ENCODE data around the gene OPN3.

The OPN3 gene

DNA sequence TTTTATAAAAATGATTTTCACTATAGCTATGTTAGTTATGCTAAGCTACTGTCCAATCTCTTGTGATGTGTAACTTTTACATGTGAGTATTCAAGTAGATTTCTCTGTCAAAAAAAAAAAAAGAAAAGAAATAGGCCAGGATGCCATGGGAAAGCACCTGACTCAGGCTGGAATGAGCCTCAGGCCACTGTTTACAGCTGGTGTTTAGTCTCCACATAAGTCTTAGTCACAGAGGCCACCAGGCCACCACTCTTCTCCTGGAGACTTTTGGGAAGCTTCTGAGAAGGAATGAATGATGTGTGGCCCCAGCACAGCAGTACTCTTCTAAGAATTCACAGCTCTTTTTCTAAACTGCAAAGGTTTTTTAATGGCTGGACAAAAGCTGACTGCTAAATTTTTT, 48.9 kb downstream of the OPN3 start:
- DNase-seq (ENCODE audit: low spot score) (no peak), FAIRE-seq (no peak)

- DNase-seq (ENCODE audit: low spot score) (no peak), FAIRE-seq (no peak)
These were observed 49.5 kb downstream of the OPN3 start for GRCh38 chr1:241590719-241591118.

GRCh38 chr1:241589521-241589920, 50.6 kb downstream of the OPN3 start:
- FAIRE-seq (no peak), DNase-seq (ENCODE audit: low spot score) (no peak)

DNA sequence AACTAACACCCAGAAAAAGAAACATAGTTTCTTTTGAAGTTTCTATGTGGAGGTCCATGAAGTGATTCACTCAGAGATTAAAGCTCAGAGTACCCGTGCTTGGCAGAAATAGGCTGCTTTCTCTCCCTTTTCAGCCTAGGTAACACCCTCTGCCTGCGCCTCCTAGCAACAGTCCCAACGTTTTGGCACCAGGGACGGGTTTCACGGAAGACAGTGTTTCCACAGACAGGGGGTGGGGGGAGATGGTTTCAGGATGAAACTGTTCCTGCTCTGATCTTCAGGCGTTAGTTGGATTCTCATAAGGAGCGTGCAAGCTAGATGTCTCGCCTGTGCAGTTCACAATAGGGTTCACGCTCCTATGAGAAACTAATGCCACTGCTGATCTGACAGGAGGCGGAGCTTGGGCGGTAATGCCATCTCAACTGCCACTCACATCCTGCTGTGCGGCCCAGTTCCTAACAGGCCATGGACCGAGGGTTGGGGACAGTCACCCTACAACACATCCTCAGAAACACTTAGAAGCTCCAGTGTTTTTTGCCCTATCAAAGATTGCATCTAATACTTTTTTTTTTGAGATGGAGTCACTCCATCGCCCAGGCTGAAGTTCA, 53.2 kb downstream of the OPN3 start:
- FAIRE-seq = no peak

GRCh38 chr1:241582921-241583321, 57.2 kb downstream of the OPN3 start:
- DNase-seq (ENCODE audit: low spot score) = peak; percentile 54
- peak; percentile 35 for FAIRE-seq

More for the DNA sequence above, 53.2 kb downstream of the OPN3 start:
- no peak for DNase-seq (ENCODE audit: low spot score)

DNA sequence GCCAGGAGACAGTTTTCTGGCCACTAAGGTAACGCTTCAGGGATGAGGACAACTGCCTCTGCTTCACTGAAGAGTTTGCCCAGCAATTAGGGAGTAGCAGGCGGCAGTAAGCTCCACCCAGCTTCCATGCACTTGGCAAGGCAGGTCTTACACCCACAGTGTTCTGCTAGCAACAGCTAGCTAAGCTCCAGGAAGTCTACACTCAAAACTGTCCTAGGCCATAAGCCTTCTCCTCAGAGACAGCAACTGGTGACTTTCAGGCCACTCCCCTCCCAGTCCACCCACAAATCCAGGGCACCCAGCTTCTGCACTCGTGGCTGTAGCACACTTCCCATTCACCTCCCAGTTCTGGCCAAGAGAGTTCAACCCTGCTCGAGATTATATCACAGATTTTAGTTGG, 60.7 kb downstream of the OPN3 start:
- DNase-seq (ENCODE audit: low spot score) (no peak), FAIRE-seq (no peak)

GRCh38 chr1:241574154-241574553, 66.0 kb downstream of the OPN3 start:
- DNase-seq (ENCODE audit: low spot score) (no peak), FAIRE-seq (no peak)

GRCh38 chr1:241569848-241570247, 70.3 kb downstream of the OPN3 start:
- FAIRE-seq (no peak), DNase-seq (ENCODE audit: low spot score) (no peak)

DNA sequence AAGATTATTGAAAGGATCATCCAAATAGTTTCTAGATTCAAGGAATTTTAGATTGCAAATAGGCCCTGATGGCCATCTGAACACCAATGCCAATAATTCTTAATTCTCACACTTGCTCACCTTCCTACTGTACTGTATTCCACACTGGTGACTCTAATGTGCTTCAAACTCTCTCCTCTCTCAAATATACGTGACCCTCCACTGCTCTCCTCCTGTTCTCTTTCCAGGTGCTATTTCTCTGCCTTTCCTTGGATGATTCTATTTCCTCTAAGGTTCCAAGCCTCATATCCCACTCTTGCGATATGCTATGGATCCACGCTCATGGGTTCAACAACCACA, 79.4 kb downstream of the OPN3 start:
- FAIRE-seq (no peak), DNase-seq (ENCODE audit: low spot score) (no peak)

DNA sequence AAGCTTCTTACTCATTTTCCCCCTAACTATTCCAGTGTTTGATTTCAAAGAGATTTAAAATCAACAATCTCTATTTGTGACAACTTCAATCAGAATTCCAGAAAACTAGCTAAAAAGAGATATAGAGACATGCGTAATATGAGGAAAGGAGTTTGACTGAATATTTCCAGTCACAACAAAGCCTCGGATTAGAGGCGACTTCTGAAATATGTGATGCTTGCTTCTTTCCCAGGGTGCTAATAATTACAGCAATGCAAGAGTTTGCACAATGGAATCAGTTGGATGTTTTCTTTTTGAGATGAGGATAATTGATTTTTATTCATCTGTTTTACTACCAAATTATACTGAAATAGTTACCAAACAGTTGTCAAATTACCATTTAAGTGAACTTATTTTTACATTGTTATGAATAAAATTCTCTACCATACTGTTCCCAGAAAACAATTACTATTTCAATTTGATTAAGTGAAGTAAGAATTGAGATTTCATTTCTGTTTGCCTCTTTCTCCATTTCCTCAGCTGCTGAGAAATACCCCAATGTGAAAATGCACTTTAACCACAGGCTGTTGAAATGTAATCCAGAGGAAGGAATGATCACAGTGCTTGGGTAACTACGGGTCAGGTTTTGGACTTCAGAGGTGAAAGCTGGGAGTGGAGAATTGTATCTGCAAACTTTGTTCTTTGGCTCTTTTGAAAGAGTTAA, 79.9 kb downstream of the OPN3 start:
- DNase-seq (ENCODE audit: low spot score) = no peak
- FAIRE-seq = no peak

GRCh38 chr1:241557551-241558193, 82.5 kb downstream of the OPN3 start:
- DNase-seq (ENCODE audit: low spot score) = no peak
- FAIRE-seq = no peak

- DNase-seq (ENCODE audit: low spot score) (no peak), FAIRE-seq (no peak)
These were observed 83.1 kb downstream of the OPN3 start for GRCh38 chr1:241557031-241557430.

DNA sequence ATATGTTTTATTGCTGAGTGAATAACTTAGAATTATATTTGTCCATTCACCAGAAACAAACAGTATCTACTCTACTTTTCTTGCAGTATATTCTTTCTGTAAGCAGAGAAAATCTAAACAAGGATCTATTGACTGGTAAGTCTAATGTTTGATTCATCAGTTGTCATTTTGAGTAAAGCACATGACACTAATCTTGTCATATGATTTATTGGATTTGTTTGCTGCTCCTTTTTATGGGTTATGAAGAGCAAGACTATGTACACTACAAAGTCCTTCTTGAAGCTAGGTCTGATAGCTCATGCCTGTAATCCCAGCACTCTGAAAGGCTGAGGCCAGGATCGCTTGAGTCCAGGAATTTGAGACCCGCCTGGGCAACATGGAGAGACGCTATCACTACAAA, 84.6 kb downstream of the OPN3 start:
- no peak for FAIRE-seq
- DNase-seq (ENCODE audit: low spot score) = no peak

DNA sequence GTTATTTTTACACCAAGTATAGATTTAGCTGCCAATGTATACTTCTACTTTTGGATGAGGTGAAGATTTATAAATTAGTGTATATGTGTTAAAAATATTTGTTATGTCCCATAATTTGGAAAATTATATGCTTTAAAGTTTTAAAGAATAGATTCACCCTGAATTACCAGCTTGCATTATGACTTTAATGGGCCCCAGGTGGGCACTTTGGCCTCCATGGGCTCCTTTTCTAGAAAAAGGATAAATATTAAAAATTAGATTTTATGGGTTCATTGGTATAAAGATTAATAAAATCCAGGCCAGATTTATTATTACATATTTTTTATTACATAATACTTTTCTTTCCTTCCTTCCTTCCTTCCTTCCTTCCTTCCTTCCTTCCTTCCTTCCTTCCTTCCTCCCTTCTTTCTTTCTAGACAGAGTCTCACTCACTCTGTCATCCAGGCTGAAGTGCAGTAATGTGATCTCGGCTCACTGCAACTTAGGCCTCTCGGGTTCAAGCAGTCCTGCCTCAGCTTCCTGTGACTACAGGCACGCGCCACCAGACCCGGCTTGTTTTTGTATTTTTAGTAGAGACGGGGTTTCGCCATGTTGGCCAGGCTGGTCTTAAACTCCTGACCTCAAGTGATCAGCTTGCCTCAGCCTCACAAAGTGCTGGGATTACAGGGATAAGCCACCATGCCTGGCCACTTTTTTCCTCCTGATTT, 86.1 kb downstream of the OPN3 start:
- FAIRE-seq (no peak), DNase-seq (ENCODE audit: low spot score) (no peak)

- no peak for DNase-seq (ENCODE audit: low spot score)
These were observed 88.2 kb downstream of the OPN3 start for GRCh38 chr1:241551759-241552638.

GRCh38 chr1:241550318-241550717, 89.9 kb downstream of the OPN3 start:
- DNase-seq (ENCODE audit: low spot score) (no peak), FAIRE-seq (no peak)

More at GRCh38 chr1:241551759-241552638, 88.2 kb downstream of the OPN3 start:
- no peak for FAIRE-seq

DNA sequence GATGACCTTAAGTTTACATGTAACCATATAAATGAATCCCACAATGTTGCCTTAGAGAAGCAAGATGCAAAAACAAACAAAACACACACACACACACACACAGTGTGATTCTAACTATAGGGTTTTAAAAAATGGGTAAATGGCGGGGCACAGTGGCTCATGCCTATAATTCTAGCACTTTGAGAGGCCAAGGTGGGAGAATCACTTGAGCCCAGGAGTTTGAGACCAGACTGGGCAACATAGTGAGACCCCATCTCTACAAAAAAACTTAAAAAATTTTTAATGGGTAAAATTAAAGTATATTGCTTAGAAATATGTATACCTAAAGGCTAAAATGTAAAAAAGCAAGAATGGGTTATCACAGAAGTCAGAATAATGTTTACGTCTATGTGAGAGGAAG, 92.2 kb downstream of the OPN3 start:
- no peak for FAIRE-seq
- DNase-seq (ENCODE audit: low spot score) = no peak

Measured in urothelium cell line (cell line).